ENCODE measurements around the gene RPS15.
"Not testable (repeated sequence)": the region's sequence is repeated elsewhere in the genome, so short reads cannot be mapped to it uniquely, and the experiment has no call there.

RPS15 gene

GRCh38 chr19:1470305-1471009 lies 32.3 kb downstream of the RPS15 start:
- DNase-seq = peak; percentile 59

- DNase-seq = no peak
These were observed 32.9 kb downstream of the RPS15 start for GRCh38 chr19:1471010-1471514.

GRCh38 chr19:1471515-1472160 lies 33.4 kb downstream of the RPS15 start:
- DNase-seq = no peak

GRCh38 chr19:1472231-1473084 lies 34.3 kb downstream of the RPS15 start:
- DNase-seq = no peak

GRCh38 chr19:1473085-1473851 lies 35.1 kb downstream of the RPS15 start:
- no peak for DNase-seq

- no peak for DNase-seq
These were observed 36.0 kb downstream of the RPS15 start for GRCh38 chr19:1474011-1474764.

- DNase-seq = no peak
These were observed 36.7 kb downstream of the RPS15 start for GRCh38 chr19:1474765-1475351.

GRCh38 chr19:1475751-1476437 lies 37.7 kb downstream of the RPS15 start:
- DNase-seq = no peak

GRCh38 chr19:1477056-1477455 lies 38.9 kb downstream of the RPS15 start:
- not testable (repeated sequence) for DNase-seq

GRCh38 chr19:1478934-1479707 lies 40.9 kb downstream of the RPS15 start, which contains the start of gene C19orf25:
C19orf25 (minus strand) TSS chr19:1479215; CDS start chr19:1478903, 312 bp downstream.
- peak; percentile 86 for DNase-seq

GRCh38 chr19:1481224-1481892 lies 43.2 kb downstream of the RPS15 start:
- no peak for DNase-seq

- DNase-seq = no peak
These were observed 43.7 kb downstream of the RPS15 start for GRCh38 chr19:1481893-1482360.

- DNase-seq = no peak
These were observed 44.4 kb downstream of the RPS15 start for GRCh38 chr19:1482361-1483130.

- no peak for DNase-seq
These were observed 45.2 kb downstream of the RPS15 start for GRCh38 chr19:1483131-1483978.

- DNase-seq = no peak
These were observed 45.8 kb downstream of the RPS15 start for GRCh38 chr19:1483979-1484428.

GRCh38 chr19:1486720-1487575 lies 48.8 kb downstream of the RPS15 start:
- no peak for DNase-seq
